ENCODE measurements around the gene KCNK2.
A peak's percentile ranks its signal among the peaks of the same experiment; 100 is the strongest.

DNA sequence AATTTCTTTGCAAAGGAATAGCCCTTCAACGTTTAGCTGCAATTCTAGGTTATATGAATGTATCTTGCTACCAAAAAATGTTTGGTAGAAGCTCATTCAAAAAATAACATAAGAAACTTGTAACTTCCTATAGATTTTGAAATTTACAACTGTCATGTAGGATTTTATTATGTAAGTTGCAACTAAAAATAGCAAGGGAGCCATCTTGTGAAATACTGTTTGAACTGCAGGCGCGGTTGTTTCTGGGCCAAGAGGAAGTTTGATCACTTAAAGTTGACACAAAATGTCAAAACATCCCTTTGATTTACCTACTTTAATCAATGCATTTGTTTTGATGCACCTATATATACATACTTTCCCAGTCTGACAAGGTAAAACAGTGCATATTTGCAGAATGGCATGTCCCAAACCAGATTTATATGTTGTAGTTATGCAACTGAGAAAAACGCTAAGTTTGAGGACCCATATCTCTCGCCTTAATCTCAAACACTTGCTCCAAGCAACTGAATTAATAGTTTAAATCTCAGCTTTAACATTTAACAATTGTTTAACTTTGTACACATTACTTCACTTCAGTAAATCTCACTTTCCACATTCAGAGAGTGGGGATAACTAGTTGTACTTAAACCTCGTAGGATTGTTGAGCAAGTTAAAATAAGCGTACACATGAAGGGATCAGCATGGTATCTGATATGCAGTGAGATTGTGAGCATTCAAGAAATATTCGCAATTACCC is 63.9 kb downstream of the KCNK2 start:
- TF ChIP-seq, protein P1, sequence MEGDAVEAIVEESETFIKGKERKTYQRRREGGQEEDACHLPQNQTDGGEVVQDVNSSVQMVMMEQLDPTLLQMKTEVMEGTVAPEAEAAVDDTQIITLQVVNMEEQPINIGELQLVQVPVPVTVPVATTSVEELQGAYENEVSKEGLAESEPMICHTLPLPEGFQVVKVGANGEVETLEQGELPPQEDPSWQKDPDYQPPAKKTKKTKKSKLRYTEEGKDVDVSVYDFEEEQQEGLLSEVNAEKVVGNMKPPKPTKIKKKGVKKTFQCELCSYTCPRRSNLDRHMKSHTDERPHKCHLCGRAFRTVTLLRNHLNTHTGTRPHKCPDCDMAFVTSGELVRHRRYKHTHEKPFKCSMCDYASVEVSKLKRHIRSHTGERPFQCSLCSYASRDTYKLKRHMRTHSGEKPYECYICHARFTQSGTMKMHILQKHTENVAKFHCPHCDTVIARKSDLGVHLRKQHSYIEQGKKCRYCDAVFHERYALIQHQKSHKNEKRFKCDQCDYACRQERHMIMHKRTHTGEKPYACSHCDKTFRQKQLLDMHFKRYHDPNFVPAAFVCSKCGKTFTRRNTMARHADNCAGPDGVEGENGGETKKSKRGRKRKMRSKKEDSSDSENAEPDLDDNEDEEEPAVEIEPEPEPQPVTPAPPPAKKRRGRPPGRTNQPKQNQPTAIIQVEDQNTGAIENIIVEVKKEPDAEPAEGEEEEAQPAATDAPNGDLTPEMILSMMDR (IDR thresholded peaks at IDR 0.05) = peak in 5 of 6 experiments; percentile 22 to 70 (median 60)
- no peak for TF ChIP-seq POLR2A (IDR thresholded peaks at IDR 0.05)
